ENCODE measurements around the gene ERICH6. TPM values are rescaled to one million over a fixed set of nuclear protein-coding genes. Genes with fewer than 3 reads are reported as not detected.

Gene ERICH6
- not detected for total RNA-seq

GRCh38 chr3:150703756-150704344 is at the start of gene ERICH6:
TSS of gene ERICH6 (minus strand) at chr3:150703920. CDS start at chr3:150703898, 22 bp downstream.
- Mint-ChIP-seq H3K4me1 (ENCODE audit: low read depth) (peaks cover 37% of the 10 kb centered on the region), H3K27me3 (no peaks in the 10 kb centered on the region), H3K4me3 (peak within 1 kb of the TSS; percentile 91), H3K27ac (peak within 1 kb of the TSS; percentile 96), H3K36me3 (ENCODE audit: low read depth) (peaks cover 12% of the 10 kb centered on the region), H3K9me3 (peaks cover 3% of the 10 kb centered on the region)
- POLR2A ChIA-PET, result interaction anchor here (0.6 to 2.9 kb wide), 7 partner anchors 30 to 162 kb away, joined by 3 to 15 read pairs (median 4); partner anchors contain the start of genes SELENOT and SIAH2
- intact Hi-C loops (cut with micrococcal nuclease), result loop anchor here (5.0 to 10.0 kb wide), 2 partner anchors 102 to 159 kb away; partner anchors contain the start of genes EIF2A, SELENOT and SERP1
- ATAC-seq (peak; percentile 96), DNase-seq (peak; percentile 92)
- TF ChIP-seq, protein P1, sequence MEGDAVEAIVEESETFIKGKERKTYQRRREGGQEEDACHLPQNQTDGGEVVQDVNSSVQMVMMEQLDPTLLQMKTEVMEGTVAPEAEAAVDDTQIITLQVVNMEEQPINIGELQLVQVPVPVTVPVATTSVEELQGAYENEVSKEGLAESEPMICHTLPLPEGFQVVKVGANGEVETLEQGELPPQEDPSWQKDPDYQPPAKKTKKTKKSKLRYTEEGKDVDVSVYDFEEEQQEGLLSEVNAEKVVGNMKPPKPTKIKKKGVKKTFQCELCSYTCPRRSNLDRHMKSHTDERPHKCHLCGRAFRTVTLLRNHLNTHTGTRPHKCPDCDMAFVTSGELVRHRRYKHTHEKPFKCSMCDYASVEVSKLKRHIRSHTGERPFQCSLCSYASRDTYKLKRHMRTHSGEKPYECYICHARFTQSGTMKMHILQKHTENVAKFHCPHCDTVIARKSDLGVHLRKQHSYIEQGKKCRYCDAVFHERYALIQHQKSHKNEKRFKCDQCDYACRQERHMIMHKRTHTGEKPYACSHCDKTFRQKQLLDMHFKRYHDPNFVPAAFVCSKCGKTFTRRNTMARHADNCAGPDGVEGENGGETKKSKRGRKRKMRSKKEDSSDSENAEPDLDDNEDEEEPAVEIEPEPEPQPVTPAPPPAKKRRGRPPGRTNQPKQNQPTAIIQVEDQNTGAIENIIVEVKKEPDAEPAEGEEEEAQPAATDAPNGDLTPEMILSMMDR (IDR thresholded peaks at IDR 0.05), result peak; percentile 10
- CTCF ChIA-PET, result interaction anchor here (0.8 to 2.0 kb wide), 6 partner anchors 17 to 383 kb away, joined by 3 to 6 read pairs (median 4); no protein-coding TSS in a partner anchor

- intact Hi-C loops (cut with micrococcal nuclease), result no loop called here
- DNase-seq (no peak), ATAC-seq (no peak)
- TF ChIP-seq, protein P1 (IDR thresholded peaks at IDR 0.05), result no peak
- no peak overlapping the region for H3K4me3 Mint-ChIP-seq
- H3K9me3 Mint-ChIP-seq, result no peaks in the 10 kb centered on the region
- H3K27me3 Mint-ChIP-seq, result no peaks in the 10 kb centered on the region
- peaks cover 84% of the 10 kb centered on the region for H3K4me1 Mint-ChIP-seq (ENCODE audit: low read depth)
- peaks cover 86% of the 10 kb centered on the region for H3K36me3 Mint-ChIP-seq (ENCODE audit: low read depth)
- ChIA-PET CTCF (no interaction called here), POLR2A (interaction anchor here (0.7 to 2.3 kb wide), 7 partner anchors 8 to 28 kb away, joined by 3 to 9 read pairs (median 6); partner anchors contain the start of gene SIAH2)
- no peak overlapping the region for H3K27ac Mint-ChIP-seq
Measured at GRCh38 chr3:150751781-150752263, 48.1 kb upstream of the ERICH6 start.

DNA sequence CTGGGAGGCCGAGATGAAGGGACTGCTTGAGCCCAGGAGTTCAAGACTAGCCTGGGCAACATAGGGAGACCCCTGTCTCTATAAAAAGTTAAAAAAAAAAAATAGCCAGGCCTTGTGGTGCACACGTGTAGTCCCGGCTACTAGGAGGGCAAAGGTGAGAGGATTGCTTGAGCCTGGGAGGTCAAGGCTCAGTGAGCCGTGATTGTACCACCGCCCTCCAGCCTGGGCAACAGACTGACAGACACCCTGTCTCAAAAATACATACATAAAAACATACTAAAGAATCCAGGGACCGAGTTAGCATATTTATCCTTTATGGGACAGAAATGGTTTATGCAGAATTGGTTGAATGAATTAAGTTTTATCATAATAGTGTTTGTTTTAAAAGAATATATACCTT is 45.5 kb upstream of the ERICH6 start:
- Mint-ChIP-seq H3K27me3 (no peaks in the 10 kb centered on the region), H3K27ac (no peak overlapping the region), H3K4me3 (no peak overlapping the region), H3K36me3 (ENCODE audit: low read depth) (peaks cover 88% of the 10 kb centered on the region), H3K4me1 (ENCODE audit: low read depth) (peaks cover 87% of the 10 kb centered on the region), H3K9me3 (no peaks in the 10 kb centered on the region)
- POLR2A ChIA-PET, result interaction anchor here (0.8 to 1.2 kb wide), 3 partner anchors 10 to 14 kb away, joined by 5 to 6 read pairs (median 5); partner anchors contain the start of gene SIAH2
- TF ChIP-seq, protein P1 (IDR thresholded peaks at IDR 0.05), result no peak
- CTCF ChIA-PET, result interaction anchor here (0.6 to 1.0 kb wide), 2 partner anchors 29 to 39 kb away, joined by 3 read pairs; no protein-coding TSS in a partner anchor
- intact Hi-C loops (cut with micrococcal nuclease), result no loop called here
- ATAC-seq (no peak), DNase-seq (no peak)

DNA sequence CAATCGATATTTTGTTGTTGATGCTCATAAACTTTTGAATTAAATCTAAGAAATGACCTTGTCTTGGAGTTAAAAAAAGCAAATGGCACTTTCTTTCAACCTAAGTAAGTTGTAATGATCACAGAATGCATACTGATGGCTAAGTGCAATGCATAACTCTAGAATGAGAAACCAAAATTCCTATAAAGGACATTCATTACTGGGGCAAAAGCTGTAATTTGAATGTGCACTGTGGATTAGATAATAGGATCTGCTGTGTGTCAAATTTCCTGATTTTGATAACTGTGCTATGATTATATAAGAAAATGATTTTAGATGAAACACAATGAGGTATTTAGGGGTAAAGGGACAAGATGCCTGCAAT is 44.9 kb upstream of the ERICH6 start:
- TF ChIP-seq, protein P1 (IDR thresholded peaks at IDR 0.05), result no peak
- Mint-ChIP-seq H3K36me3 (ENCODE audit: low read depth) (peaks cover 88% of the 10 kb centered on the region), H3K27ac (peak overlapping the region; percentile 7), H3K4me3 (no peak overlapping the region), H3K9me3 (no peaks in the 10 kb centered on the region), H3K4me1 (ENCODE audit: low read depth) (peaks cover 88% of the 10 kb centered on the region), H3K27me3 (no peaks in the 10 kb centered on the region)
- ChIA-PET CTCF (no interaction called here), POLR2A (interaction anchor here (0.8 to 1.9 kb wide), 2 partner anchors 8 to 11 kb away, joined by 4 to 5 read pairs; no protein-coding TSS in a partner anchor)
- ATAC-seq (no peak), DNase-seq (no peak)
- intact Hi-C loops (cut with micrococcal nuclease), result no loop called here
